Measurements from ENCODE around the gene IL15RA.

The IL15RA gene

DNA sequence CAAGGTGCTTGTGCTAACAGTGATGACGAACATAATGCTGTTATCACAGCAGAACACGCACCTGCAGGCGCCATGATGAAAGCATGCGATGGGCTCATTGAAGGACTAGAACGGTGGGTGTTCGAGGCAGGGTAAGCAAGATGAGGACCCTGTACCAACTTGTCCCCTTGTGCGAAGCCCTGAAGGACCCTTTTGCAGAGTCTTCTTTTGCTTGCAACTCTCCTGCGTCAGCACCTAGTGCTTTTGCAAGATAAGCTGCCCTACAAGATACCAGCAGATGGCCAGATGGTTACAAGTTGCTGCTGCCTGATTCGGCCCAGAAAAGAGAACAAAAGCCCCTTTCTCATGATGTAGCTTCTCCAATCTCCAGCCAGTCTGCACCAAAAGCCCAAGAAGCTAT lies 4.2 kb upstream of the IL15RA start:
- H3K18ac ChIP-seq (ENCODE audit: low read depth in 1 of 2, low read length in 2 of 2), result no peak overlapping the region
- no peak overlapping the region for H2BK12ac ChIP-seq (ENCODE audit: low read length in 2 of 2)
- peaks cover 11% of the 10 kb centered on the region for H3K4me1 ChIP-seq (ENCODE audit: control insufficient read depth, insufficient read depth, low read depth, low read length)
- no peaks in the 10 kb centered on the region for H3K36me3 ChIP-seq (ENCODE audit: control insufficient read depth in 1 of 2, insufficient read depth in 2 of 2, low read depth in 1 of 2, low read length in 2 of 2)
- no peak overlapping the region for H3K4me3 ChIP-seq (ENCODE audit: insufficient read depth in 1 of 2, low read depth in 1 of 2, low read length in 2 of 2)
- H3K9me3 ChIP-seq (ENCODE audit: control insufficient read depth, low read length), result no peaks in the 10 kb centered on the region
- H3K4ac ChIP-seq (ENCODE audit: low read depth in 1 of 2, low read length in 2 of 2), result no peak overlapping the region
- no peak overlapping the region for H3K14ac ChIP-seq (ENCODE audit: low read length in 2 of 2)
- no peak overlapping the region for H3K4me2 ChIP-seq (ENCODE audit: low read length, poor library complexity, severe bottlenecking)
- WGBS, result 93% methylated on average over 9 of the region's 9 CpGs
- no peak overlapping the region for H2AK5ac ChIP-seq (ENCODE audit: low read length, severe bottlenecking)
- H2BK15ac ChIP-seq (ENCODE audit: low read depth, poor library complexity, severe bottlenecking), result no peak overlapping the region
- H2BK5ac ChIP-seq (ENCODE audit: low read depth, low read length, poor library complexity, severe bottlenecking), result no peak overlapping the region
- no peak overlapping the region for H4K91ac ChIP-seq (ENCODE audit: low read length)
- peaks cover 0 to 14% of the 10 kb centered on the region in 2 experiments for H3K27me3 ChIP-seq (ENCODE audit: control insufficient read depth in 1 of 2, insufficient read depth in 1 of 2, low read length in 2 of 2)
- no peak overlapping the region for H3K9ac ChIP-seq (ENCODE audit: low read length)
- H3K79me1 ChIP-seq (replicated peaks; ENCODE audit: low read length, poor library complexity, severe bottlenecking), result no peaks in the 10 kb centered on the region
- no peak for DNase-seq
- H2AFZ ChIP-seq (ENCODE audit: low read depth, low read length), result no peak overlapping the region
- no peak overlapping the region for H3K27ac ChIP-seq (ENCODE audit: low read length, poor library complexity, severe bottlenecking)
- H3K23ac ChIP-seq (ENCODE audit: low read length in 2 of 2), result peak overlapping the region; percentile 7 to 61
- H4K8ac ChIP-seq (ENCODE audit: low read length), result no peak overlapping the region
- H2BK120ac ChIP-seq (ENCODE audit: low read depth, low read length), result no peak overlapping the region

DNA sequence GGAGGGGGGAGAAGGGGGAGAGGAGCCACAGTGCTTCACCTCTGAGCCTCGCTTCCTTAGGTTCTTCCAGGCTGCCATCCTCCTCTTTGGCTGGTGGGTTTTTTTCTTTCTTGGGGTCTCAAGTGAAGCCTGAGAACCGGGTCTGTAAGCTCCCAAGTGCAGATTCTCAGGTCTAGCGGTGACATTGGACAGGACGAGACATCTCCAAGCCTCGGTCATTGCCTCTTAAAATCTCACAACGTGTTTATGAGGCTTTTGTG lies 817 bp upstream of the IL15RA start:
- H3K4me3 ChIP-seq (ENCODE audit: insufficient read depth in 1 of 2, low read depth in 1 of 2, low read length in 2 of 2), result peak overlapping the region in 1 of 2 experiments; percentile 90
- H2AK5ac ChIP-seq (ENCODE audit: low read length, severe bottlenecking), result no peak overlapping the region
- H3K23ac ChIP-seq (ENCODE audit: low read length in 2 of 2), result no peak overlapping the region
- no peak overlapping the region for H4K8ac ChIP-seq (ENCODE audit: low read length)
- H3K4me2 ChIP-seq (ENCODE audit: low read length, poor library complexity, severe bottlenecking), result peak overlapping the region; percentile 99
- peaks cover 14% of the 10 kb centered on the region for H3K4me1 ChIP-seq (ENCODE audit: control insufficient read depth, insufficient read depth, low read depth, low read length)
- H2BK120ac ChIP-seq (ENCODE audit: low read depth, low read length), result no peak overlapping the region
- no peaks in the 10 kb centered on the region for H3K79me1 ChIP-seq (replicated peaks; ENCODE audit: low read length, poor library complexity, severe bottlenecking)
- peak; percentile 15 for DNase-seq
- no peaks in the 10 kb centered on the region for H3K36me3 ChIP-seq (ENCODE audit: control insufficient read depth in 1 of 2, insufficient read depth in 2 of 2, low read depth in 1 of 2, low read length in 2 of 2)
- H3K14ac ChIP-seq (ENCODE audit: low read length in 2 of 2), result no peak overlapping the region
- H3K27ac ChIP-seq (ENCODE audit: low read length, poor library complexity, severe bottlenecking), result no peak overlapping the region
- no peak overlapping the region for H2BK15ac ChIP-seq (ENCODE audit: low read depth, poor library complexity, severe bottlenecking)
- H2BK5ac ChIP-seq (ENCODE audit: low read depth, low read length, poor library complexity, severe bottlenecking), result no peak overlapping the region
- 15% methylated on average over 6 of the region's 6 CpGs for WGBS
- no peaks in the 10 kb centered on the region for H3K9me3 ChIP-seq (ENCODE audit: control insufficient read depth, low read length)
- peaks cover 0 to 10% of the 10 kb centered on the region in 2 experiments for H3K27me3 ChIP-seq (ENCODE audit: control insufficient read depth in 1 of 2, insufficient read depth in 1 of 2, low read length in 2 of 2)
- H3K9ac ChIP-seq (ENCODE audit: low read length), result peak overlapping the region; percentile 81
- no peak overlapping the region for H2AFZ ChIP-seq (ENCODE audit: low read depth, low read length)
- no peak overlapping the region for H3K18ac ChIP-seq (ENCODE audit: low read depth in 1 of 2, low read length in 2 of 2)
- H2BK12ac ChIP-seq (ENCODE audit: low read length in 2 of 2), result no peak overlapping the region
- no peak overlapping the region for H3K4ac ChIP-seq (ENCODE audit: low read depth in 1 of 2, low read length in 2 of 2)
- no peak overlapping the region for H4K91ac ChIP-seq (ENCODE audit: low read length)

DNA sequence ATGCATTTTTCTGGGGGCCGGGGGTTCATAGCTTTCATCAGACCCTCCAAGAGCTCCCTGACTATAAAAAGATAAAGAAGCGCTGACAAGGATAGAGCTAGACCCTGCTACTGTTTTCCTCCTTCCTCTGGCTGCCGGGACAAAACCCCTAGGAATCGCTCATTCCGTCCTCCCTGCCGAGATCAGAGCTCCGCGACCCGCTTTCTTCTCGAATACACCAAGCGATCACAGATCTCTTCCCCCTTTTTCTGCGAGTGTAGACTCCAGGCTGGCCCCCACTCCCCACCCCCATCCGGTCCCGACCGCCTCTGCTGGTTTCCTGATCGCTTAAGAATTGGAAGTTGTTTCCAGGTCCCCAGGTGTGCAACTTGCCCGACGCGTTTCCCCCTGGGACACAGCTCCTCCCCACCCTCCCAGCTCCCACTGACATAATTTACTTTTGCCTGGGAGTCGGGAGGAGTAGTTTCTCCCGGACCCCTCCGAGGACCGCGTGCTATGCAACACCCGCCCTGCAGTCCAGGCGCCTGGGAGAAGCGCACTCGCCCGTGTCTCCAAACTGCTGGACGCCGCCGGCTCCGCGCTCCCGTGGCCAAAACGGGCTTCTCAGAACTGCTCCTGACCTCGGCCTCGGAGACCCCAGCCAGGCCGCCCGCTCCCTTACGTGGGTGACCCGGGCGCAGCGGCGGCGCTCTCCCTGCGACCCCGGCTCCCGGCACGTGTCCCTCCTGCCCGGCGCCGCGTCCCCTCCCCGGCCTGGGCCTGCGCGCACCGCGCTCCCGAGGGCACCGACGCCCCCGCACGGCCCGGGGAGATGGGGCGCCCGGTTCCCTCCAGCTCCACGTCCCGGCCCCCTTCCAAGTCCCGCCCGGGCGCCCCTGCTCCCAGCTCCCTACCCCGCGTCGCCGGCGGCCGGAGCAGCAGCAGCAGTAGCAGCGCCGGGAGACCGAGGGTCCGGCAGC lies 552 bp downstream of the IL15RA start:
- H3K79me1 ChIP-seq (replicated peaks; ENCODE audit: low read length, poor library complexity, severe bottlenecking), result no peaks in the 10 kb centered on the region
- H3K27ac ChIP-seq (ENCODE audit: low read length, poor library complexity, severe bottlenecking), result no peak overlapping the region
- H3K9ac ChIP-seq (ENCODE audit: low read length), result peak overlapping the region; percentile 81
- 1% methylated on average over 67 of the region's 82 CpGs for WGBS
- H2BK12ac ChIP-seq (ENCODE audit: low read length in 2 of 2), result peak overlapping the region in 1 of 2 experiments; percentile 71
- peak overlapping the region; percentile 99 for H3K4me2 ChIP-seq (ENCODE audit: low read length, poor library complexity, severe bottlenecking)
- peak; percentile 65 for DNase-seq
- peak overlapping the region; percentile 80 to 90 for H3K4me3 ChIP-seq (ENCODE audit: insufficient read depth in 1 of 2, low read depth in 1 of 2, low read length in 2 of 2)
- no peak overlapping the region for H4K91ac ChIP-seq (ENCODE audit: low read length)
- H4K8ac ChIP-seq (ENCODE audit: low read length), result peak overlapping the region; percentile 24
- peak overlapping the region in 1 of 2 experiments; percentile 75 for H3K14ac ChIP-seq (ENCODE audit: low read length in 2 of 2)
- peak overlapping the region; percentile 97 for H2AFZ ChIP-seq (ENCODE audit: low read depth, low read length)
- H3K27me3 ChIP-seq (ENCODE audit: control insufficient read depth in 1 of 2, insufficient read depth in 1 of 2, low read length in 2 of 2), result peaks cover 0 to 9% of the 10 kb centered on the region in 2 experiments
- peak overlapping the region; percentile 63 for H2BK15ac ChIP-seq (ENCODE audit: low read depth, poor library complexity, severe bottlenecking)
- H2BK120ac ChIP-seq (ENCODE audit: low read depth, low read length), result no peak overlapping the region
- H3K4ac ChIP-seq (ENCODE audit: low read depth in 1 of 2, low read length in 2 of 2), result peak overlapping the region in 1 of 2 experiments; percentile 56
- no peak overlapping the region for H2BK5ac ChIP-seq (ENCODE audit: low read depth, low read length, poor library complexity, severe bottlenecking)
- H3K9me3 ChIP-seq (ENCODE audit: control insufficient read depth, low read length), result no peaks in the 10 kb centered on the region
- peaks cover 14% of the 10 kb centered on the region for H3K4me1 ChIP-seq (ENCODE audit: control insufficient read depth, insufficient read depth, low read depth, low read length)
- no peak overlapping the region for H2AK5ac ChIP-seq (ENCODE audit: low read length, severe bottlenecking)
- H3K18ac ChIP-seq (ENCODE audit: low read depth in 1 of 2, low read length in 2 of 2), result peak overlapping the region in 1 of 2 experiments; percentile 73
- peak overlapping the region in 1 of 2 experiments; percentile 40 for H3K23ac ChIP-seq (ENCODE audit: low read length in 2 of 2)
- no peaks in the 10 kb centered on the region for H3K36me3 ChIP-seq (ENCODE audit: control insufficient read depth in 1 of 2, insufficient read depth in 2 of 2, low read depth in 1 of 2, low read length in 2 of 2)

DNA sequence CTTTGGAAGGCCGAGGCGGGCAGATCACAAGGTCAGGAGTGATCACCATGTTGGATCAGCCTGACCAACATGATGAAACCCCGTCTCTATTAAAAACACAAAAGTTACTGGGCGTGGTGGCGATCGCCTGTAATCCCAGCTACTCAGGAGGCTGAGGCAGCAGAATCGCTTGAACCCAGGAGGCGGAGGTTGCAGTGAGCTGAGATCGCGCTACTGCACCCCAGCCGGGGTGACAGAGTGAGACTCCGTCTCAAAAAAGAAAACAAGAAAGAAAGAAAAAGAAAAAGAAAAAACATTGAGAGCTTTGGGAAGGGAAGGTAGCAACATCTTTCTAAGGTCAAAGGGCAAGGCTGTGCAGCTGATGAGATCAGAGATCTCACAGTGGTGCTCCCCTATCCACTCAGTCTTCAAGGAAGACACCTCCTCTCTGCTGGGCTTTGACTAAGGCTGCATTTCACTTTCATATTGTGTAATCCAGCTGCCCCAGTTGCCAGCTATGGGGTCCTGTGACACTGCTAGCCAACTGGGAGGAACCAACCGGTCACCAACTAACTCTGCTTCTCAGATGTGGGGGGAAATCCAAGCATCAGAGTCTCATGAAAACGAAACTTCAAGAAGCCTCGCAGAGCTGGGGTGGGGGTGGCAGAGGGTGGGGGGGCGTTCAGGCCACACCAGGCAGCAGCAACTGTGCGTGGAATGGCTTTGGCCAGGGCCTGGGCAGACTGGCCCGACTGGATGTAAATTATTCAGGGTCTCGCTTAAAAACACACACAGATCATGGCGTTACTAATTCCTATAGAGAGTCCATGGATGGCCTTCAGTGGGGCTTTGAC lies 1.5 kb downstream of the IL15RA start:
- no peak overlapping the region for H3K23ac ChIP-seq (ENCODE audit: low read length in 2 of 2)
- H3K27me3 ChIP-seq (ENCODE audit: control insufficient read depth in 1 of 2, insufficient read depth in 1 of 2, low read length in 2 of 2), result peaks cover 0 to 4% of the 10 kb centered on the region in 2 experiments
- H2AFZ ChIP-seq (ENCODE audit: low read depth, low read length), result no peak overlapping the region
- H3K18ac ChIP-seq (ENCODE audit: low read depth in 1 of 2, low read length in 2 of 2), result no peak overlapping the region
- no peak overlapping the region for H2BK15ac ChIP-seq (ENCODE audit: low read depth, poor library complexity, severe bottlenecking)
- H2BK12ac ChIP-seq (ENCODE audit: low read length in 2 of 2), result no peak overlapping the region
- no peak overlapping the region for H3K14ac ChIP-seq (ENCODE audit: low read length in 2 of 2)
- no peaks in the 10 kb centered on the region for H3K36me3 ChIP-seq (ENCODE audit: control insufficient read depth in 1 of 2, insufficient read depth in 2 of 2, low read depth in 1 of 2, low read length in 2 of 2)
- no peaks in the 10 kb centered on the region for H3K79me1 ChIP-seq (replicated peaks; ENCODE audit: low read length, poor library complexity, severe bottlenecking)
- peak overlapping the region; percentile 81 for H3K9ac ChIP-seq (ENCODE audit: low read length)
- DNase-seq, result peak; percentile 59
- no peak overlapping the region for H2BK5ac ChIP-seq (ENCODE audit: low read depth, low read length, poor library complexity, severe bottlenecking)
- H3K4me3 ChIP-seq (ENCODE audit: insufficient read depth in 1 of 2, low read depth in 1 of 2, low read length in 2 of 2), result peak overlapping the region in 1 of 2 experiments; percentile 90
- H3K27ac ChIP-seq (ENCODE audit: low read length, poor library complexity, severe bottlenecking), result no peak overlapping the region
- peaks cover 14% of the 10 kb centered on the region for H3K4me1 ChIP-seq (ENCODE audit: control insufficient read depth, insufficient read depth, low read depth, low read length)
- H2BK120ac ChIP-seq (ENCODE audit: low read depth, low read length), result no peak overlapping the region
- no peak overlapping the region for H4K91ac ChIP-seq (ENCODE audit: low read length)
- no peak overlapping the region for H4K8ac ChIP-seq (ENCODE audit: low read length)
- H3K9me3 ChIP-seq (ENCODE audit: control insufficient read depth, low read length), result no peaks in the 10 kb centered on the region
- H3K4me2 ChIP-seq (ENCODE audit: low read length, poor library complexity, severe bottlenecking), result no peak overlapping the region
- WGBS, result 83% methylated on average over 20 of the region's 20 CpGs
- H2AK5ac ChIP-seq (ENCODE audit: low read length, severe bottlenecking), result no peak overlapping the region
- H3K4ac ChIP-seq (ENCODE audit: low read depth in 1 of 2, low read length in 2 of 2), result no peak overlapping the region

Measured in mesenchymal stem cell (in vitro differentiated cells and primary cell).